H9 (cell line): ENCODE measurements around the gene CCNI2. TPM values are rescaled to one million over a fixed set of nuclear protein-coding genes. Genes with fewer than 3 reads are reported as not detected.

ENCODE experiments used
- DNase-seq: peaks from one replicate; pipeline ENCODE4 v3.0.0-alpha.2; 2017
- H2AFZ ChIP-seq: one replicate; pipeline ENCODE4 v1.6.1; 2013; ENCODE audit warnings: mild to moderate bottlenecking, low read length, control low read depth, moderate library complexity
- H2AK5ac ChIP-seq: 2 replicates; pipeline ENCODE4 v1.6.1; 2013; ENCODE audit warnings: low read length, control low read depth, mixed read lengths; ENCODE audit not compliant: insufficient read length
- H2BK120ac ChIP-seq: one replicate; pipeline ENCODE4 v1.6.1; 2013; ENCODE audit warnings: low read depth, mild to moderate bottlenecking, low read length, control low read depth, inconsistent platforms; ENCODE audit not compliant: poor library complexity, severe bottlenecking
- H2BK12ac ChIP-seq: 2 replicates; pipeline ENCODE4 v1.6.1; 2013; ENCODE audit warnings: low read length, control low read depth, mixed read lengths, low read depth; ENCODE audit not compliant: insufficient read length
- H2BK15ac ChIP-seq: 2 replicates; pipeline ENCODE4 v1.6.1; 2013; ENCODE audit warnings: low read depth, low read length, control low read depth
- H2BK20ac ChIP-seq: one replicate; pipeline ENCODE4 v1.6.1; 2013; ENCODE audit warnings: low read depth, mild to moderate bottlenecking, low read length, control low read depth, inconsistent platforms; ENCODE audit not compliant: poor library complexity, severe bottlenecking
- H2BK5ac ChIP-seq: 2 replicates; pipeline ENCODE4 v1.6.1; 2013; ENCODE audit warnings: low read length, control low read depth, mixed read lengths; ENCODE audit not compliant: insufficient read length
- H3K14ac ChIP-seq: 2 replicates; pipeline ENCODE4 v1.6.1; 2013; ENCODE audit warnings: low read length, control low read depth; ENCODE audit not compliant: insufficient read depth
- H3K18ac ChIP-seq: 2 replicates; pipeline ENCODE4 v1.6.1; 2013; ENCODE audit warnings: low read depth, mild to moderate bottlenecking, mixed read lengths, low read length, control low read depth; ENCODE audit not compliant: insufficient read length
- H3K23ac ChIP-seq: 2 replicates; pipeline ENCODE4 v1.6.1; 2013; ENCODE audit warnings: low read length, control low read depth, mixed read lengths, low read depth; ENCODE audit not compliant: insufficient read length
- H3K23me2 ChIP-seq: 2 replicates; pipeline ENCODE4 v1.6.1; 2013; ENCODE audit warnings: low read depth, mild to moderate bottlenecking, mixed read lengths, low read length, control low read depth; ENCODE audit not compliant: insufficient read length, poor library complexity, severe bottlenecking
- H3K27ac ChIP-seq: 2 replicates; pipeline ENCODE4 v1.5.1; 2013; ENCODE audit warnings: low read length, control low read depth, mixed read lengths, low read depth; ENCODE audit not compliant: insufficient read length
- H3K27me3 ChIP-seq: 2 replicates; pipeline ENCODE4 v1.6.1; 2013; ENCODE audit warnings: low read length, control low read depth, inconsistent platforms; ENCODE audit not compliant: insufficient read depth
- H3K4ac ChIP-seq: 2 replicates; pipeline ENCODE4 v1.6.1; 2013; ENCODE audit warnings: low read depth, mild to moderate bottlenecking, control low read depth, inconsistent platforms, low read length, moderate library complexity
- H3K4me1 ChIP-seq: 2 replicates; pipeline ENCODE4 v1.6.1; 2013; ENCODE audit warnings: low read length, control low read depth, inconsistent platforms; ENCODE audit not compliant: insufficient read depth
- H3K4me2 ChIP-seq: 2 replicates; pipeline ENCODE4 v1.6.1; 2013; ENCODE audit warnings: low read length, control low read depth, mixed read lengths; ENCODE audit not compliant: insufficient read length, insufficient read depth
- H3K56ac ChIP-seq: 2 replicates; pipeline ENCODE4 v1.6.1; 2013; ENCODE audit warnings: low read depth, mild to moderate bottlenecking, mixed read lengths, low read length, control low read depth; ENCODE audit not compliant: insufficient read length
- H3K79me1 ChIP-seq: 2 replicates; pipeline ENCODE4 v1.6.1; 2013; ENCODE audit warnings: low read depth, mild to moderate bottlenecking, moderate library complexity, low read length, control low read depth, inconsistent platforms; ENCODE audit not compliant: insufficient read depth, poor library complexity, severe bottlenecking
- H3K79me2 ChIP-seq: 2 replicates; pipeline ENCODE4 v1.6.1; 2013; ENCODE audit warnings: low read length, control low read depth, inconsistent platforms; ENCODE audit not compliant: insufficient read depth
- H3K9ac ChIP-seq: 2 replicates; pipeline ENCODE4 v1.6.1; 2013; ENCODE audit warnings: low read length, control low read depth, mixed read lengths; ENCODE audit not compliant: insufficient read length; ENCODE audit errors: extremely low read depth
- H3K9me3 ChIP-seq: one replicate; pipeline ENCODE4 v1.6.1; 2013; ENCODE audit warnings: low read depth, low read length, inconsistent platforms; ENCODE audit not compliant: control insufficient read depth
- H3T11ph ChIP-seq: one replicate; pipeline ENCODE4 v1.6.1; 2013; ENCODE audit warnings: mild to moderate bottlenecking, low read length, control low read depth, inconsistent platforms
- H4K20me1 ChIP-seq: one replicate; pipeline ENCODE4 v1.6.1; 2013; ENCODE audit not compliant: control insufficient read depth, insufficient read length, insufficient read depth
- H4K5ac ChIP-seq: 2 replicates; pipeline ENCODE4 v1.6.1; 2013; ENCODE audit warnings: low read depth, mild to moderate bottlenecking, mixed read lengths, low read length, control low read depth; ENCODE audit not compliant: insufficient read length
- H4K8ac ChIP-seq: replicated peaks from 2 replicates; pipeline ENCODE4 v1.6.1; 2013; ENCODE audit warnings: low read length, control low read depth, mixed read lengths, low read depth; ENCODE audit not compliant: insufficient read length
- H4K91ac ChIP-seq: 2 replicates; pipeline ENCODE4 v1.6.1; 2013; ENCODE audit warnings: low read depth, mild to moderate bottlenecking, moderate library complexity, mixed read lengths, low read length, control low read depth; ENCODE audit not compliant: insufficient read length
- H3K27ac Mint-ChIP-seq, 3 experiments: 2 replicates in 2 of 3; 3 replicates in 1 of 3; pipeline ENCODE4 v1.8.0; 2020 to 2021; ENCODE audit warnings: mixed read lengths in 3 of 3, mild to moderate bottlenecking in 1 of 3, moderate library complexity in 1 of 3
- H3K27me3 Mint-ChIP-seq: 2 replicates; pipeline ENCODE4 v1.8.0; 2021; ENCODE audit warnings: low read depth, mild to moderate bottlenecking, moderate library complexity, mixed read lengths
- H3K36me3 Mint-ChIP-seq, 3 experiments: 2 replicates in 2 of 3; 3 replicates in 1 of 3; pipeline ENCODE4 v1.8.0; 2020 to 2021; ENCODE audit warnings: low read depth in 3 of 3, mixed read lengths in 3 of 3; ENCODE audit not compliant: insufficient read depth in 1 of 3
- H3K4me1 Mint-ChIP-seq, 2 experiments: 2 replicates each; pipeline ENCODE4 v1.8.0; 2020; ENCODE audit warnings: mixed read lengths in 2 of 2
- H3K4me3 Mint-ChIP-seq, 2 experiments: 2 replicates in 1 of 2; 3 replicates in 1 of 2; pipeline ENCODE4 v1.8.0; 2020 to 2021; ENCODE audit warnings: mild to moderate bottlenecking in 2 of 2, mixed read lengths in 2 of 2, moderate library complexity in 1 of 2
- H3K9me3 Mint-ChIP-seq, 2 experiments: 2 replicates in 1 of 2; 3 replicates in 1 of 2; pipeline ENCODE4 v1.8.0; 2020; ENCODE audit warnings: mild to moderate bottlenecking in 2 of 2, mixed read lengths in 2 of 2, moderate library complexity in 1 of 2
- CTCF ChIP-seq: fragments of 200-600 bp; sonication (generic); conservative IDR thresholded peaks from 3 replicates; pipeline ENCODE4 v1.8.0; 2021; ENCODE audit warnings: antibody characterized with exemption, mild to moderate bottlenecking
- WGBS: extraction: QIAGEN DNeasy Blood & Tissue Kit; methylation state at CpG from one replicate; pipeline ENCODE4 v1.1.7; 2013; ENCODE audit warnings: missing lambda C conversion rate, low lambda C conversion rate, mixed read lengths; ENCODE audit not compliant: insufficient read length; ENCODE audit errors: extremely low coverage; 5-methylcytosine and 5-hydroxymethylcytosine counted together
- total RNA-seq: library from RNA; stranded (reverse); gene quantifications from 2 replicates; pipeline ENCODE4 v1.2.1, GENCODE V29; 2021

Gene CCNI2
- total RNA-seq, 1 experiment from 2014 or later: 0.57 TPM

GRCh38 chr5:132797651-132798050 lies 50.4 kb downstream of the CCNI2 start:
- Histone ChIP-seq H3K79me1 (no peaks in the 10 kb centered on the region), H3K56ac (no peak overlapping the region), H2BK15ac (no peak overlapping the region), H3K4me2 (no peak overlapping the region), H3K23ac (no peak overlapping the region), H4K20me1 (no peaks in the 10 kb centered on the region), H3K9me3 (no peaks in the 10 kb centered on the region), H4K91ac (no peak overlapping the region), H2BK12ac (no peak overlapping the region), H3K4ac (no peak overlapping the region), H3K9ac (no peak overlapping the region), H3K14ac (no peak overlapping the region), H3K23me2 (no peaks in the 10 kb centered on the region), H3T11ph (no peak overlapping the region), H4K5ac (no peak overlapping the region), H2AK5ac (no peak overlapping the region), H3K27me3 (no peaks in the 10 kb centered on the region), H3K4me1 (no peaks in the 10 kb centered on the region), H4K8ac (no peak overlapping the region), H2AFZ (no peak overlapping the region), H2BK5ac (no peak overlapping the region), H3K18ac (no peak overlapping the region), H2BK20ac (no peak overlapping the region), H3K27ac (no peak overlapping the region), H3K79me2 (no peaks in the 10 kb centered on the region; the same call in 1 of the 2 replicates), H2BK120ac (no peak overlapping the region)
- Mint-ChIP-seq H3K27ac (peak overlapping the region in 1 of 3 experiments; percentile 56; a peak in 1 of 7 replicates), H3K9me3 (no peaks in the 10 kb centered on the region), H3K4me3 (no peak overlapping the region; a peak in 1 of 5 replicates), H3K4me1 (no peaks in the 10 kb centered on the region), H3K27me3 (peaks cover 9% of the 10 kb centered on the region), H3K36me3 (no peaks in the 10 kb centered on the region)
- no CpG with 5 or more reads among the region's 2 CpGs for WGBS
- TF ChIP-seq CTCF: no peak
- DNase-seq: no peak
